Stimulated activated CD8-positive, alpha-beta memory T cell treated with anti-CD3 and anti-CD28 coated beads, Interleukin-4, amount 100 ng/mL, for 4 hours (primary cell): Measurements from ENCODE around the gene SCAMP3.
A peak's percentile ranks its signal among the peaks of the same experiment; 100 is the strongest.

Source experiments
- DNase-seq, 2 donors: peaks; one replicate each; pipeline ENCODE4 v3.0.0-alpha.2; 2020; ENCODE audit warnings: low read depth in 2 of 2, low spot score in 1 of 2

Gene SCAMP3

GRCh38 chr1:155285631-155286044 lies 23.5 kb upstream of the SCAMP3 start:
- no peak for DNase-seq

- DNase-seq, result no peak
These were observed 22.9 kb upstream of the SCAMP3 start for GRCh38 chr1:155285063-155285462.

DNA sequence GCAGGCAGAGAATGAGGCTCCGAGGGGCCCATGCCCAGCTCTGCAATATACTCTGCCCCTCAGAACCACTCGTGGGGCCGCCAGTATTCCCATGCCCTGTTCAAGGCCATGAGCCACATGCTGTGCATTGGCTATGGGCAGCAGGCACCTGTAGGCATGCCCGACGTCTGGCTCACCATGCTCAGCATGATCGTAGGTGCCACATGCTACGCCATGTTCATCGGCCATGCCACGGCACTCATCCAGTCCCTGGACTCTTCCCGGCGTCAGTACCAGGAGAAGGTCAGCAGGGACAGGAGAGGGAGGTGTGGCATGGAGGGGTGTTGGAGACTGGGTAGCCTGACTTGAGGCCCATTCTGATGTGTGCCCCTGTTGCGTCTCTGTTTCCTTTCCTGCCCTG lies 22.3 kb upstream of the SCAMP3 start:
- DNase-seq, result no peak

DNA sequence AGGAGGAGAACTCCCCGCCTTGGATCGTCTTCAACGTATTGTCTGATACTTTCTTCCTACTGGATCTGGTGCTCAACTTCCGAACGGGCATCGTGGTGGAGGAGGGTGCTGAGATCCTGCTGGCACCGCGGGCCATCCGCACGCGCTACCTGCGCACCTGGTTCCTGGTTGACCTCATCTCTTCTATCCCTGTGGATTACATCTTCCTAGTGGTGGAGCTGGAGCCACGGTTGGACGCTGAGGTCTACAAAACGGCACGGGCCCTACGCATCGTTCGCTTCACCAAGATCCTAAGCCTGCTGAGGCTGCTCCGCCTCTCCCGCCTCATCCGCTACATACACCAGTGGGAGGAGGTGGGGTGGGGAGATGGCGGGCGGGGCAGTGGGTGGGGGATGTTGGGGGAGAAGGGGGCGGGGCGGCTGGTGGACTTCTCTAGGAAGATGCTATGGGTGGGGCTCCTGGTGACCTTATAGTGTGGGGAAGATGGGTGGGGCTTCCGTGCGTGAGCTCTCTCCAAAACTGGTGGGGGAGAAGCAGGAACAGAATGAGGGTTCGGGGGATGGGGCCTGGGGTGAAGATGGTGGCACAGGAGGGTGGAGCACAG lies 20.4 kb upstream of the SCAMP3 start:
- DNase-seq, result no peak

DNA sequence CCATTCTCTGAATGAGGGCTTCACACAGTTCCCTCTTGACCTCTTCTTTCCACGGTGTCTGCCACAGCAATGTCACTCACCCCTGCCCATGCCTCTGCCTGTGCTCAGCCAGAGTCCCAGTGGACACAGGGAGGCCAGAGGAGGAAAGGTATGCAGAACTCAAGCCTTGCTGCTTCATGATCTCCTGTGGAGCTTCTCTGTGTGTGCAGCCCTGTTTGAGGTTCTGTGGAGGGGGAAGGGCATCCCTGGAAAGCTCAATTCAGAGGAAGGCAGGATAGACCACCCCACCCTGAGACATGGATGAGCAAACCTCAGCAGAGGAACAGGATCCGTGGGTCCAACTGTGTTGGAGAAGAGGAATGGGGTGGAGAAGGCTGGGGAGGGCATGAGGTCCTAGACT lies 17.1 kb upstream of the SCAMP3 start:
- no peak for DNase-seq

DNA sequence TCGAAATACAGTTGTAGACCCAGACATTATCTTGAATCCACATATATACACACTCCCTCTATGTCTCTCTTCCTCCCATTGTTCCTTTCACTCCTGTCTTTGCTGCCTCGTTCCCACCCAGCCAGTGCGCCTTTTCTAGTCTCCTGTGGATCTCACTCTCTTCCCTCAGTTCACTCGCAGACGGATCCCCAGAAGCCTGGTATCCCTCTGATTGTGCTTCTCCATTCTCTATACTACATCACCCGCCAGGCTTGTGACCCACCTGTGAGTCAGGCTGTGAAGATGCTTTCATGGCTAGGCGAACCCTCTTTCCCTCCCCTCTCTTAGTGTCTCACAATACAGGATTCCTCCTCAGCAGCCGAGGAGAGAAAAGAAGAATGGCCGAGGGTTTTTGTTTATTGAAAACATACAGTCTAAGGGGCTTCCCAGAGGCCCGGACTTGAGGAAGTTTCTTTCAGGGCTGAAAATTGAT lies 16.6 kb upstream of the SCAMP3 start:
- no peak for DNase-seq

- peak; percentile 52 to 62 for DNase-seq
These were observed 15.9 kb upstream of the SCAMP3 start for GRCh38 chr1:155277902-155278688.

GRCh38 chr1:155277070-155277901 lies 15.1 kb upstream of the SCAMP3 start, which contains the start of gene HCN3:
TSS of gene HCN3 (plus strand) at chr1:155277463. CDS start at chr1:155277591, 128 bp downstream.
- DNase-seq, result peak; percentile 86 to 90

- peak; percentile 83 to 95 for DNase-seq
These were observed 11.4 kb upstream of the SCAMP3 start, which contains the start of gene CLK2 for GRCh38 chr1:155273343-155274245. TSS of gene CLK2 (minus strand) at chr1:155273504. CDS start at chr1:155270977, 2,527 bp downstream.

GRCh38 chr1:155272466-155273342 lies 10.5 kb upstream of the SCAMP3 start:
- DNase-seq, result no peak

DNA sequence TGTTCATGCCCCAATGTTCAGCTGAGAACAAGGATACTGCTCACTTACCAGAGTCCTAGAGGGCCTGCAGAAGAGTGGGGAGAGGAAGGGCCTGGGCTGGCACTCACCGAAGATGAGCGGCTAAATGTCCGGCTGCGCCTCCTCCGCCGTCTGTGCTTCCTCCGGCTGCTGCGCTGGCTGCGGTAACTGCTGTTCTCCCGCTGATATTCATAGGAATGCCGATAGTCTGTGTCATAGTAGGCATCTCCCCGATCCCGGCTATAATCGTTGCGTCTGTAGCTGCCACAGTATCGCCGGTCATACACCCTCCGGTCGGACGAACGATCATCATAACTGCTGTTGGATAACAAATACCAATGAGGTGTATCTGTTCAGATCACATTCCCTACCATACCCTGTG lies 7.2 kb upstream of the SCAMP3 start:
- DNase-seq, result no peak

DNA sequence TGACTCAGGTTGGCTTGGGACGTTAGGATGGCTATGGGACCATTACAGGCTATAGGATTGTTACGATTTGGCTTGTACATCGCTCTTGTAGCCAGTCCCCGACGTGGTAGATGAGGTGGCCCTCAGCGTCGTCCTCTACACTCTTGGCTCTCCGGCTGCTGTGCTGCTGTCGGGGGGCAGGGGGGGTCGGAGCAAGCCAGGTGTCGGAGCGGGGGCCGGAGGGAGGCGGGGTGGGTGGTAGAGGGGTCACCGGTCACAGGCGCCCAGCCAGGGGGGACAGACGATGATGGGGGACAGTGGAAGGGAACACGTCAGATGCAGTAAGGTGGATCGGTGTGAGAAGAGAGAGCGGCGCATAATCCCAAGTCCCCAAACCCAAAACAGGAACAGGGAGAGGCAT lies 6.5 kb upstream of the SCAMP3 start:
- no peak for DNase-seq

DNA sequence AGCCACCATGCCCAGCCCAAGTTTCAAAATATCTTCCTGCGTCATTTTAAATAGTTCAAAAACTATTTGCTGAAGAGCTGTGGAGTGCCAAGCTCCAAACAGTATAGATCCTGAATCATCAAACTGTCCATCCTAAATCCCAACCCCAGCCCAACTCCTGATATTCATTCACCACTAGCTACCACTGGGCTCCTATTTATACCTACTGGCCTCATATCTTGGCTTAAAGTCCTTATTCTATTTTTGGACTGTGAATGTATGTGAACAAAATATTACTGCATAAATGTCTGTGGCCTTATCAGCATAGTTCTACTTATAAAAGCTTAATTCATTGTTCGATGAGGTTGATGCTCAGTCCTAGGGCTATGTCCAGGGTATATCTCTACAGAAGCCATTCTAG lies 5.2 kb upstream of the SCAMP3 start:
- DNase-seq, result no peak

- no peak for DNase-seq
These were observed 4.4 kb upstream of the SCAMP3 start for GRCh38 chr1:155266553-155266952.

GRCh38 chr1:155263067-155263466 lies 907 bp upstream of the SCAMP3 start:
- no peak for DNase-seq

- no peak for DNase-seq
These were observed 688 bp downstream of the SCAMP3 start for GRCh38 chr1:155261493-155261851.

- DNase-seq, result no peak
These were observed 1.9 kb downstream of the SCAMP3 start for GRCh38 chr1:155260276-155260675.

DNA sequence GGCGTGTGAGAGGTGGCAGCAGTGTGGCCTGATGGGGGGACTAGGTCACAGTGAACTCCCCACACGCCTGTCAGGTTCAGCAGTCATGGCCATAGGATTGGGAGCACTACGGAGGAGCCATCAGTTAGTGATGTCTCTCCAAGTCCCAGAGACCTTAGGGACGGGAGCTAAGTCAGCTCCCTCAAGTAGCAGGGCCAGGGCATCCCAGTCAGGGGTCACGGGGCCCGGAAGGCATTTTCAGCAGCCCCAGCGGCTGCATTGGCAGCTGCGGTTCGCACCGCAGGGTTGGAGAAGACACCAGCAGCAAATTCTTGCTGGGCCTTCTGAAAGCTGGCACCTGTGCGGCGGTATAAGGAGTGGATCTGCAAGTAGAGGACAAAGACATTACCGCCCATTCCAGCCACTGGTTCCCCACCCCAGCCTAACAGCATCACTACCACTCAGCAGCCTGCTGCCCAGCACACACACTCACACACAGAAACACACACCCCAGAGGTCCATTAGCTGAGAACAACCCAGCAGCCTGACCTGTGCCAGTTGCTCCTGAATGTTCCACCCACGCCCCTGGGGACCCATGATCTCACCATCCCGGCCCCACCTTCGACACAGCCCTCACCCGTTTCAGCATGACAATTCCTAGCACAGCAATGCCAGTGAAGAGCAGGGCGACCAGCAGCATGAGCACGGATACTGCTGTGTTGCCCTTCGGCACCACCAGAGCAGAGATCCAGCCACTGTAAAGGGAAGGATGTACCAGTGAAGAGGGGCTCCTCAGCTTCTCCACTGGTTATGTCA lies 5.9 kb downstream of the SCAMP3 start:
- no peak for DNase-seq
